Thyroid gland (tissue), 4 donors: ENCODE data around the gene FAM200B.

Experiments
- CTCF ChIP-seq, 6 experiments: fragments of 200-600 bp in 3 of 6; fragments of 450-650 bp in 3 of 6; sonication (generic) in 3 of 6; IDR thresholded peaks; one replicate each; pipeline ENCODE4 v1.5.1; 2016 to 2019; ENCODE audit warnings: antibody characterized with exemption in 6 of 6, mild to moderate bottlenecking in 2 of 6, inconsistent platforms in 1 of 6, moderate library complexity in 1 of 6
- POLR2A ChIP-seq, 2 donors: fragments of 450-650 bp; IDR thresholded peaks; one replicate each; pipeline ENCODE4 v1.6.1; 2017; ENCODE audit warnings: antibody characterized with exemption in 2 of 2, mild to moderate bottlenecking in 2 of 2, moderate library complexity in 1 of 2

- no peak for TF ChIP-seq CTCF (IDR thresholded peaks at IDR 0.05)
- no peak for TF ChIP-seq POLR2A (IDR thresholded peaks at IDR 0.05)
Measured at GRCh38 chr4:15656038-15656470, 25.6 kb upstream of the FAM200B start.
